ENCODE data around the gene TECR.
"Not testable (repeated sequence)": the region's sequence is repeated elsewhere in the genome, so short reads cannot be mapped to it uniquely, and the experiment has no call there.

TECR gene

GRCh38 chr19:14585187-14585586, 55.8 kb downstream of the TECR start:
- peak in 1 of 2 experiments; percentile 22 for DNase-seq (ENCODE audit: low read depth in 2 of 2)

DNA sequence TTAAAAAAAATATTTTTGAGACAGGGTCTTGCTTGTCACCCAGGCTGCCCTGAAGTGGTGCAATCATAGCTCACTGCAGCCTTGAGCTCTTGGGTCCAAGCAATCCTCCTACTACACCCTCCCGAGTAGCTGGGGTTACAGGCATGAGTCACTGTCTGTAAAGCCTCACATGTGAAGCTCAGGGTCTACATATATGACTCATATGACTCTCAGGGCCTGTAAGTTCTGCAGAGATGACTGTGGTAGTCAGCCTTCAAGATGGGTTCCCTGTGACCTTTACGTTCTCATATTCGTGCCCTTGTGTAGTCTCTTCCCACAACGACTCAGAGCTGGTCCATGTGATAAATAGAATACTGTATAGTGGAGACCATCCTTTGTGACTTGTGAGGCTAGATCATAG, 60.0 kb downstream of the TECR start:
- DNase-seq (ENCODE audit: low read depth in 2 of 2): not testable (repeated sequence)

GRCh38 chr19:14595558-14595957, 66.2 kb downstream of the TECR start:
- no peak for DNase-seq (ENCODE audit: low read depth in 2 of 2)

DNA sequence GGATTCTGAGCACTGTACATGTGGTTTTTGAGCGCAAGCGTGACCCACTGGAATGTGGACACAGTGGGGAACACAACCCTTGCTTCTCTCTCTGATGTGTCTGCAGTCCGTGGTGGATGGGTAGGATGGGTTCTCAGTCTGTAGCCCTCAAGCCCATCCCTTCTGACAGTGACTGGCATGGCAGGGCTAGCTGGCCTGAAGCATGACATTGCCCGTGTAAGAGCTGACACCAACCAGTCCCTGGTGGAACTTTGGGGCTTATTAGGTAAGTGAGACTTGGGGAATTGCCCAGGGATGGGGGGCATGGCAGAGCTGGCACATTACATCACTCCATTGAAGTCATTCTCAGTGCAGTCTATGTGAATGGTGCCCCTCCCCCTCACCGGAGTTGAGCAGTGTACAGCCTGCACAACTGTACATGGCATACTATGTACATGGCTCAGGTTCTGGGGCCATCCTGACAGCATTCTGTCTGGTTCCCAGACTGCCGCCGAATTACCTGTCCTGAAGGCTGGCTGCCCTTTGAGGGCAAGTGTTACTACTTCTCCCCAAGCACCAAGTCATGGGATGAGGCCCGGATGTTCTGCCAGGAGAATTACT, 70.3 kb downstream of the TECR start:
- no peak for DNase-seq (ENCODE audit: low read depth in 2 of 2)

GRCh38 chr19:14603990-14604387, 74.6 kb downstream of the TECR start:
- DNase-seq (ENCODE audit: low read depth in 2 of 2): no peak

- DNase-seq (ENCODE audit: low read depth in 2 of 2): no peak
Observed at GRCh38 chr19:14606627-14607026, 77.2 kb downstream of the TECR start.

GRCh38 chr19:14611051-14611450, 81.7 kb downstream of the TECR start:
- no peak for DNase-seq (ENCODE audit: low read depth in 2 of 2)

DNA sequence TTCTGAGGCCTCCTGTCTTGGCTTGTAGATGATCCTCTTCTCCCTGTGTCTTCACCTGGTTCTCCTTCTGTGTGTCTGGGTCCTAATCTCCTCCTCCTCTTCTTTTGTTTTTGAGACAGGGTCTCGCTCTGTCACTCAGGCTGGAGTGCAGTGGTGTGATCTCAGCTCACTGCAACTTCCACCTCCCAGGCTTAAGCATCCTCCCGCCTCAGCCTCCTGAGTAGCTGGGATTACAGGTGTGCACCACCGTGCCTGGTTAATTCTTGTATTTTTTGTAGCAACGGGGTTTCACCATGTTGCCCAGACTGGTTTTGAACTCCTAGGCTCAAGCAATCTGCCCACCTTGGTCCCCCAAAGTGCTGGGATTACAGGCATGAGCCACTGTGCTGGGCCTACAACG, 82.8 kb downstream of the TECR start:
- not testable (repeated sequence) for DNase-seq (ENCODE audit: low read depth in 2 of 2)

- DNase-seq (ENCODE audit: low read depth in 2 of 2): no peak
Observed at GRCh38 chr19:14612657-14613056, 83.3 kb downstream of the TECR start.

GRCh38 chr19:14613399-14614098, 84.2 kb downstream of the TECR start:
- not testable (repeated sequence) for DNase-seq (ENCODE audit: low read depth in 2 of 2)

GRCh38 chr19:14614099-14614412, 84.7 kb downstream of the TECR start:
- no peak for DNase-seq (ENCODE audit: low read depth in 2 of 2)

All from stimulated activated CD4-positive, alpha-beta T cell treated with anti-CD3 and anti-CD28 coated beads, Interleukin-12 subunit alpha, Interleukin-12 subunit beta, amount 100 ng/mL, for 24 hours (primary cell).